NCI-H2227 (cell line): ENCODE results near the gene NBPF3.

Source experiments
- DNase-seq: peaks from one replicate; lab custom pipeline; 2025; ENCODE audit not compliant: unreplicated experiment; lab: John Stamatoyannopoulos, UW

NBPF3 gene

GRCh38 chr1:21491488-21492355 is 51.8 kb downstream of the NBPF3 start:
- DNase-seq: peak; percentile 86

- no peak for DNase-seq
These were observed 52.4 kb downstream of the NBPF3 start for GRCh38 chr1:21492356-21492625.

- DNase-seq: no peak
These were observed 54.3 kb downstream of the NBPF3 start for GRCh38 chr1:21494196-21494595.

DNA sequence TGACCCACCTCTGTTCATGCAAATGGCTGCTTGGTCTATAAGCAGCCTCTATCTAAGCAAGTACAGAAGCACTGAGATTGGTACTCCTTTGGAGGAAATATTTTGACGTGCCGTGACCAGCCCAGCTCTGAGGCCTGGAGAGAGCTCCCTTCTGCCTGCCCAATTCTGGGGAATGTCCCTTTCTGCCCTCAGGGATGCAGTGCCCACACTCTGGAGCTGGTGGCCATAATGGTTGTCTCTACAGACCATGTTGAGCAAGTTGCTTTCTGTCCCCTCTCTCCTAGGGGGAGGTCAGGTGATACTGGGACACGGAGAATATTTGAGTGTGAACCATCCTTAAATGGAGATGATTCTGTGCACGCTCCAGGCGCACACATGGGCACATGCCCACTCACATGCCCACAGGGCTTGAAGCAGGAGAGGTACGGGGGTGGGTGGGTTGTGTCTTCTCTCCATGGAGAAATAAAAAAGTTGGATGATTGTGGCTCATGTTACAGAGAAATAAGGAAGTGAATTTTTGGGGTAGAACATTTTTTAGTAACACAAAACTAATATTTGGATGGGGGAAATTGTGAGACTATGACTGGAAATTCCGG is 55.4 kb downstream of the NBPF3 start:
- no peak for DNase-seq

DNA sequence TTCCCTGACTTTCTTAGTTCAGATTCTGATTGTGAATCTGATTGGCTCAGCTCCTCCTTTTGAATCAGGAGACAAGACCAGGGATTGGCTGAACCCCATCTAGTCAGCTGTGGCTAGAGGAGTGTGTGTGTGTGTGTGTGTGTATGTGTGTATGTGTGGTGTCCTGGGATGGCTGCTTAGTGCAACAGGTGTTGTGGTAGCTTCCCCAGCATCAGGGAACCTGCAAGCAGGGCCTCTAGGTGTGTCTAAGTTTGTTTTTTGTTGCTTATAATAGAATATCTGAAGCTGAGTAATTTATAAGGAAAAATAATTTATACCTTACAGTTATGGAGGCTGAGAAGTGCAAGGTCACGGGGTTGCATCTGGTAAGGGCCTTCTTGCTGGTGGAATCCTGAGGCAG is 56.1 kb downstream of the NBPF3 start:
- no peak for DNase-seq

- DNase-seq: no peak
These were observed 56.9 kb downstream of the NBPF3 start for GRCh38 chr1:21496886-21497285.

DNA sequence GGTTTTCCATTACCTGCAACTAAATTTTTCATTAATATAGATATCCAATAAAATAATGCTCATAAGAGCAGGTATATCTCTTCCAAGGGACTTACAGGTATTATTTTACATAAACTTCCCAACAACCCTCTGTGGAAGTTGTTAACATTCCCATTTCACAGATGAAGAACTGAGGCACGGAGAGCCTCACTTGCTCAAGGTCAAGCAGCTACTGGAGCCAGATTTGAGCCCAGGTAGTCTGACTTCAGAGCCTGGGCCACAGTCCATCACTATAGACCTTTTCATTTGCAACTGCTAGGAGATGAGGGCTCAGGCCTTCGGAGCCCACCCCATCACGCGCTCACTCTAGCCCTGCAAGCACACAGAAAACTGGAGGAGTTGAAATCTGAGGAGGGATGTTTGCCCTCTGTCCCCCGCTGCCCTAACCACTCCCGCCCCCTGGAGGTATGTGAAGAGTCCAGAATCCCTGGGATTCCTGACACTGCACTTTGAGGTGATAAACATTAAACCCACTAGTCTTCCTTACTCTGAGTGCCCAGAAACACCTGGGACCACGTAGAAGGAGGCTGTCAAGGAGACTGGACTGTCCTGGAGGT is 57.6 kb downstream of the NBPF3 start:
- no peak for DNase-seq

DNA sequence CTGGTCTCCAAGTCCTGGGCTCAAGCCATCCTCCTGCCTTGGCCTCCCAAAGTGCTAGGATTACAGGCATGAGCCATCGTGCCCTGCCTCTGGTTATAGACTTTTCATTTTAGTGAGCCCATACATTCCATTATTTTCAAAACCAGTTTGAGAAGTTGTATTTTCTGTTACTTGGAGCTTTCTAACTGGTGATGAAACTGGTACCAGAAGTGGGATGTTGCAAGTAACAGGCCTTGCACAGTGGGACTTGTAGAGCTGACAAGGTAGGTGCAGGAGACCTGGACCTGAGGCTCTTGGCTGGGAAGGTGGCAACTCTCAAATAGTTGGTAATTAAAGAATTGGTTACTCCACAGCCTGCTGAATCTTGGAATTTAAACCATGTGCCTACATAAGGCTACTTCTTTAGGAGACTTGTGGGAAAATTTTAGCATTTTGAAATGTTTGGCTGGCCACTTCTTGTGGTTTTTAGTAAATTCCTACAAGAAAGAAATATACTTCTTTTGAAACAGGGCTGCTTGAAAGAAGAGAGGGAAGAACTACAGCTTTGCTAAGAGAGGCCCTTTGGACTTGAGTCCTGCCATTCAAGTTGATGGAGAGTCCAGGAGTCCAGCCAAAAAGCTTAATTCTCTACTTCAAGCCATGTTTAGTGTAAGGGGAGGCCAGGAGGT is 59.5 kb downstream of the NBPF3 start:
- DNase-seq: no peak

- no peak for DNase-seq
These were observed 63.9 kb downstream of the NBPF3 start for GRCh38 chr1:21503706-21504377.

DNA sequence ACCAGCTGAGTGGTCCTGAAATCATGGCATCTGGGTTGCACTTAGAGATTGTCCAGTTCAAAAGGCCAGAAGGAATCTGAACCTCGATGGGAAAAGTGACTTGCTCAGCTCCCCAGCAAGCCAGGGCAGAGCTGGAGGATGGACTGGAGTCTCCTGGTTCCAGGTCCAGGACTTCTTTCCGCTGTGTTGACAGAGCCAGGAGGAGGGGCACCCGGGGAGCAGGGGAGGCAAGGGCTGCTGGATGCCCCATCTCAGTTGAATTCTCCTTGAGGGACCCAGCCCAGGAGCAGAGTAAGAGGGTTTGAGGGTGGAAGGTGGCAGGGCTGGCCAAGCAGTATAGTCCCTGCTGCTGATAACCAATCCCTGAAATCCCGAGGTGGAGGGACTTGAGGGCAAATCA is 66.9 kb downstream of the NBPF3 start:
- DNase-seq: no peak

GRCh38 chr1:21507511-21508270 is 67.8 kb downstream of the NBPF3 start:
- no peak for DNase-seq

DNA sequence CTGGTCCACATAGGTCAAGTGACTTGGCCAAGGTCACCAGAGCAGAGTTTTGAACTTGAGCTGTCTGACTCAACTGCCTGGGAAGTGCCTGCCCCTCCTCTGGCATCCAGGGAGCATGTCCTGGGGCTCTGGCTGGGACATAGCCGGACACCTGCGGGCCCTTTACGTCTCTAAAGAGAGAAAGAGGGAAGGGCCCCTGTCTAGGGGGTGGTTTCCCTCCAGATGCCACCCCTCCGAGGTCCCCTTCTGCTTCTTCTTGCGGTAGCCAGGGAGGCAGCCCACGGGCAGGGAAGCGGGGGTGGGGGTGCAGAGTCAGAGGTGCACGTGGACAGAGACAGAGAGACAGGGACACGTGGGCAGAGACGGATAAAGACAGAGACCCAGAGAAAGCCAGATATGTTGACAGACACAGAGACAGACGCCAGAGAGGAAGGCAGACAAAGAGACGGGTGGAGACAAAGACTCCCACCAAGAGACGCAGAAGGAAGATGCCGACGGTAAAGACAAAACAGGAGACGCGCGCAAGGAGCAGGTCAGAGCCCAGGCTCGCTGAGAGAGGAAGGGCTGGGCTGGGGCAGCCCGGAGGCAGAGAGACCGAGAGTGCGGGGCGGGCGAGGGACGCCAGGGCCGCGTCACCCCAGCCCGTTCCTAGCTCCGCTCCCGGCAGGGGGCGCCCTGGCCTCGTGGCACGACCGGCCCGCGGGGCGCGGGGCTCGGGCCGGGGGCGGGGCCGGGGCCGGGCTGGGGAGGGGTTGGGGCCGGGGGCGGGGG is 68.8 kb downstream of the NBPF3 start:
- peak; percentile 89 for DNase-seq

- DNase-seq: peak; percentile 51
These were observed 69.6 kb downstream of the NBPF3 start, which contains the start of gene ALPL for GRCh38 chr1:21509351-21510112. Gene ALPL (plus strand): TSS chr1:21509423. CDS start chr1:21554082, 44,659 bp downstream.

DNA sequence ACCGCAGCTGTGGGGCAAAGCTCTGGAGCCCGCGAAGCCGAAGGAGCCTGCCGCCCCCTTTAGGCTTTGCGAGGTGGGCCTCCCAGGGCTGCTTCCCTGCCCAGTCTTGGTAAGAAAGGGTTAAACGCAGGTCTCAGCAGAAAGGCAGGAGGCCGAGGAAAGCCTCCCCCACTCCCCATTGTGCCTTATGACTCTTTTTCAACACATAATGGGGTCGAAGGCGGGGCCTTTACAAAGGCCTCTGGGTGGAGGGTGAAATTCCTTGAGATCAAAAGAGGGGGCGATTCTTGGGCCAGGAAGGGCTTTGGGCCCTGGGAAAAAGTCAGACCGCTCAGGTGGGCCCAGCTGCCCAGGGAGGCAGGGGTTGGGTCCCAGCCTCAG is 70.2 kb downstream of the NBPF3 start:
- peak; percentile 22 for DNase-seq

DNA sequence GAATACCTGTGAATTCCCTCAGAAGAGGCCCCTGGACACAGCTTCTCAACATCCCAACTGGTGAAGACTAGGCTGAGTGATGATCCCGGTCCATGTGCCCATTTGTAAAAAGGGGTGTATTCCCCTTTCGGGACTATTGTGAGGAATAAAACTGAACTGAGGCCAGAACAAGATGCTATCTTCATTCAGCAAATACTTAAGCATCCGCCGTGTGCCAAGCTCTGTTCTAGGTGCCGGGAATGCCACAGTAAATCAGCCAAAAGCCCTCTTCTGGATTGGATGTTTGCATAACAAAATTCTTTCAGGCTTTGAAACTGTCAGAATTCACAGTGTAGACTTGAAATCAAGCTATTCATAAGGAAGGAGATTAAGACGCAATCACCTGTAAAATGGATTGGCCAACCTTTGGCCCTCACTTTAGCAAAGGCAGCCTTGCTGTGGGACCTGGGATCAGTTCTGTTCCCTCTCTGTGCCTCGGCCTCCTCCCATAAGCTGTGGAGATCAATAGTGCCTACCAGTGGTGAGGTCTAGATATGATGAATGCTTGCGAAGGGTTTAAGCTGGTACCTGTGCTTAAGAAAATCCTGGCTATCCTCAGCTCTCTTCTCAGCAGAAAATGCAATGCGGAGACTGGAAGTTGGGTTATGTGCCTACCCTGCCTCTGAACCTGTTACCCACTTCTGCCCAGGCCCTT is 71.1 kb downstream of the NBPF3 start:
- DNase-seq: no peak

GRCh38 chr1:21511579-21512522 is 71.9 kb downstream of the NBPF3 start:
- DNase-seq: no peak

GRCh38 chr1:21514245-21514644 is 74.3 kb downstream of the NBPF3 start:
- DNase-seq: no peak
